ENCODE results near the gene COPZ1.

GRCh38 chr12:54395545-54395944 lies 70.6 kb downstream of the COPZ1 start:
- TF ChIP-seq EZH2 (IDR thresholded peaks at IDR 0.05; ENCODE audit: insufficient read depth, poor library complexity, severe bottlenecking) (no peak), EZH2phosphoT487 (IDR thresholded peaks at IDR 0.05; ENCODE audit: insufficient read depth, low read depth) (no peak)

Measured in GM23248 (cell line).